Measurements from ENCODE around the gene AADAT. TPM values are rescaled to one million over a fixed set of nuclear protein-coding genes. Genes with fewer than 3 reads are reported as not detected.

Gene AADAT
- total and polyA plus RNA-seq, 9 of the 15 experiments (the other 6 are each of a cell fraction or from before 2014, with no cell fraction given): 0.06 to 0.07 TPM; not detected in 7

- Histone ChIP-seq H3K4me1 (replicated peaks in 1 of 2; ENCODE audit: control insufficient read depth in 2 of 2, insufficient read depth in 2 of 2, low read length in 2 of 2) (no peaks in the 10 kb centered on the region), H3K9me3 (replicated peaks; ENCODE audit: control insufficient read depth, insufficient read depth, low read depth, low read length) (no peaks in the 10 kb centered on the region), H3K27ac (ENCODE audit: extremely low read depth, low read depth, low read length) (no peak overlapping the region), H3K4me2 (ENCODE audit: insufficient read depth, low read length) (no peak overlapping the region), H3K36me3 (ENCODE audit: control insufficient read depth, insufficient read depth, low read length) (no peaks in the 10 kb centered on the region), H3K79me2 (ENCODE audit: control insufficient read depth, insufficient read depth, low read length) (no peaks in the 10 kb centered on the region), H3K9me1 (ENCODE audit: control insufficient read depth, insufficient read depth, low read length) (no peaks in the 10 kb centered on the region), H2AFZ (ENCODE audit: low read depth, low read length) (no peak overlapping the region), H3K4me3 (no peak overlapping the region), H4K20me1 (replicated peaks; ENCODE audit: control insufficient read depth, insufficient read depth, low read length) (no peaks in the 10 kb centered on the region), H3K27me3 (ENCODE audit: control insufficient read depth in 2 of 2, insufficient read depth in 2 of 2, low read length in 2 of 2) (no peaks in the 10 kb centered on the region), H3K9ac (ENCODE audit: insufficient read depth in 1 of 2, low read depth in 2 of 2, low read length in 2 of 2) (no peak overlapping the region)
- no TSS peak for BruUV-seq (replicated peaks)
- ChIA-PET CTCF (ENCODE audit: low intra/inter-chr PET ratio) (no interaction called here), POLR2A (no interaction called here)
- TF ChIP-seq SUPT5H (IDR thresholded peaks at IDR 0.05) (no peak), STAT6 (CRISPR knock-in tag; IDR thresholded peaks at IDR 0.05) (no peak), ZEB2 (IDR thresholded peaks at IDR 0.05) (no peak), ZNF124 (CRISPR knock-in tag; IDR thresholded peaks at IDR 0.05) (no peak), GTF2F1 (IDR thresholded peaks at IDR 0.05; ENCODE audit: low read depth, low read length) (no peak), ZBTB1 (CRISPR knock-in tag; IDR thresholded peaks at IDR 0.05; ENCODE audit: borderline replicate concordance, low read depth) (no peak), CCAR2 (IDR thresholded peaks at IDR 0.05; ENCODE audit: low read depth, low read length) (no peak), MTA2 (IDR thresholded peaks at IDR 0.05; ENCODE audit: low read depth) (no peak), PYGO2 (tag; IDR thresholded peaks at IDR 0.05) (no peak), E2F1 (CRISPR knock-in tag; IDR thresholded peaks at IDR 0.05) (no peak), HDAC1 (IDR thresholded peaks at IDR 0.05) (no peak), ATF2 (CRISPR knock-in tag; IDR thresholded peaks at IDR 0.05) (no peak)
- no peak for DNase-seq (ENCODE audit: extremely low read depth in 1 of 4, low spot score in 3 of 4)
- FAIRE-seq: no peak
- in situ Hi-C loops (cut with MboI) (no loop called here), intact Hi-C loops (cut with micrococcal nuclease) (no loop called here)
- ATAC-seq: no peak
These were observed 32.5 kb upstream of the AADAT start for GRCh38 chr4:170122252-170122651.

Data from K562 (cell line).